GM18502 (cell line): ENCODE measurements around the gene TYROBP.
"Not testable (repeated sequence)": the region's sequence is repeated elsewhere in the genome, so short reads cannot be mapped to it uniquely, and the experiment has no call there.

Experiments
- ATAC-seq: cut with Tn5 transposase; IDR thresholded peaks from one replicate; pipeline ENCODE4 v1.9.1; 2021; ENCODE audit warnings: mild to moderate bottlenecking; ENCODE audit not compliant: unreplicated experiment, poor library complexity

Gene TYROBP

GRCh38 chr19:35879068-35879467 lies 29.0 kb downstream of the TYROBP start:
- no peak for ATAC-seq

- no peak for ATAC-seq
These were observed 33.6 kb downstream of the TYROBP start for GRCh38 chr19:35874392-35874930.

- ATAC-seq: no peak
These were observed 35.9 kb downstream of the TYROBP start for GRCh38 chr19:35872180-35872579.

GRCh38 chr19:35871611-35872010 lies 36.5 kb downstream of the TYROBP start:
- no peak for ATAC-seq

- ATAC-seq: no peak
These were observed 37.3 kb downstream of the TYROBP start for GRCh38 chr19:35870798-35871197.

GRCh38 chr19:35870124-35870736 lies 37.9 kb downstream of the TYROBP start:
- ATAC-seq: not testable (repeated sequence)

GRCh38 chr19:35869327-35870123 lies 38.6 kb downstream of the TYROBP start:
- ATAC-seq: no peak

- ATAC-seq: no peak
These were observed 39.2 kb downstream of the TYROBP start for GRCh38 chr19:35868823-35869326.

GRCh38 chr19:35868172-35868822 lies 39.8 kb downstream of the TYROBP start, which contains the start of gene APLP1:
Gene APLP1 (plus strand): TSS chr19:35868574. CDS start chr19:35868637, 63 bp downstream.
- ATAC-seq: peak; percentile 53

GRCh38 chr19:35863018-35863417 lies 45.1 kb downstream of the TYROBP start:
- no peak for ATAC-seq

GRCh38 chr19:35862528-35862927 lies 45.6 kb downstream of the TYROBP start:
- ATAC-seq: no peak

GRCh38 chr19:35861640-35862160 lies 46.4 kb downstream of the TYROBP start:
- ATAC-seq: no peak

- ATAC-seq: no peak
These were observed 47.1 kb downstream of the TYROBP start for GRCh38 chr19:35860818-35861639.

GRCh38 chr19:35860436-35860817 lies 47.7 kb downstream of the TYROBP start:
- ATAC-seq: no peak

GRCh38 chr19:35859414-35859813 lies 48.7 kb downstream of the TYROBP start:
- no peak for ATAC-seq

- no peak for ATAC-seq
These were observed 49.8 kb downstream of the TYROBP start for GRCh38 chr19:35858311-35858710.

GRCh38 chr19:35856546-35857149 lies 51.4 kb downstream of the TYROBP start, which contains the start of gene KIRREL2:
Gene KIRREL2 (plus strand): TSS chr19:35856911. CDS start chr19:35857120, 209 bp downstream.
- ATAC-seq: no peak
